ENCODE results near the gene ENOX2. TPM values are rescaled to one million over a fixed set of nuclear protein-coding genes. Genes with fewer than 3 reads are reported as not detected.

ENOX2 gene
- total RNA-seq, 1 donor from 2014 or later: 15.4 TPM

DNA sequence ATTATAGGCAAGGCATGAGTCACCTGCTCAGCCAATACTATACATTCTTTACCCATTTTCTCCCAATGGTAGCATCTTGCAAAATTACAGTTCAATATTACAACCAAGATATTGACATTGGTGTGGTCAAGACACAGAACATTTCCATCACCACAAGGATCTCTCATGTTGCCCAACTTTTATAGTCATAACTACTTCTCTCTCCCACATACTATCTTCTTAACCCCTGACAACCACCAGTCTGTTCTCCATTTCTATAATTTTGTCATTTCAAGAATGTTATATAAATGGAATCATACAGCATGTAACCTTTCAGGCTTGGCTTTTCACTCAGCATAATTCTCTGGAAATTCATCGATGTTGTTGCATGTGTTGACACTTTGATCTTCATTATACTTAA lies 144.9 kb downstream of the ENOX2 start:
- no peaks in the 10 kb centered on the region for H3K9me3 Mint-ChIP-seq (ENCODE audit: unreplicated experiment)

GRCh38 chrX:130756233-130756632 lies 146.8 kb downstream of the ENOX2 start:
- Mint-ChIP-seq H3K36me3 (ENCODE audit: unreplicated experiment) (no peaks in the 10 kb centered on the region), H3K4me1 (ENCODE audit: low read depth, unreplicated experiment) (no peaks in the 10 kb centered on the region), H3K9me3 (ENCODE audit: unreplicated experiment) (no peaks in the 10 kb centered on the region), H3K27me3 (ENCODE audit: unreplicated experiment) (no peaks in the 10 kb centered on the region), H3K27ac (ENCODE audit: unreplicated experiment) (no peak overlapping the region), H3K4me3 (ENCODE audit: unreplicated experiment) (no peak overlapping the region)
- no peak for DNase-seq
- TF ChIP-seq, protein P1, sequence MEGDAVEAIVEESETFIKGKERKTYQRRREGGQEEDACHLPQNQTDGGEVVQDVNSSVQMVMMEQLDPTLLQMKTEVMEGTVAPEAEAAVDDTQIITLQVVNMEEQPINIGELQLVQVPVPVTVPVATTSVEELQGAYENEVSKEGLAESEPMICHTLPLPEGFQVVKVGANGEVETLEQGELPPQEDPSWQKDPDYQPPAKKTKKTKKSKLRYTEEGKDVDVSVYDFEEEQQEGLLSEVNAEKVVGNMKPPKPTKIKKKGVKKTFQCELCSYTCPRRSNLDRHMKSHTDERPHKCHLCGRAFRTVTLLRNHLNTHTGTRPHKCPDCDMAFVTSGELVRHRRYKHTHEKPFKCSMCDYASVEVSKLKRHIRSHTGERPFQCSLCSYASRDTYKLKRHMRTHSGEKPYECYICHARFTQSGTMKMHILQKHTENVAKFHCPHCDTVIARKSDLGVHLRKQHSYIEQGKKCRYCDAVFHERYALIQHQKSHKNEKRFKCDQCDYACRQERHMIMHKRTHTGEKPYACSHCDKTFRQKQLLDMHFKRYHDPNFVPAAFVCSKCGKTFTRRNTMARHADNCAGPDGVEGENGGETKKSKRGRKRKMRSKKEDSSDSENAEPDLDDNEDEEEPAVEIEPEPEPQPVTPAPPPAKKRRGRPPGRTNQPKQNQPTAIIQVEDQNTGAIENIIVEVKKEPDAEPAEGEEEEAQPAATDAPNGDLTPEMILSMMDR (IDR thresholded peaks at IDR 0.05; ENCODE audit: partially characterized antibody, unreplicated experiment): no peak

More for the DNA sequence above, 144.9 kb downstream of the ENOX2 start:
- no peak overlapping the region for H3K4me3 Mint-ChIP-seq (ENCODE audit: unreplicated experiment)
- TF ChIP-seq, protein P1 (IDR thresholded peaks at IDR 0.05; ENCODE audit: partially characterized antibody, unreplicated experiment): no peak
- no peaks in the 10 kb centered on the region for H3K36me3 Mint-ChIP-seq (ENCODE audit: unreplicated experiment)
- H3K4me1 Mint-ChIP-seq (ENCODE audit: low read depth, unreplicated experiment): no peaks in the 10 kb centered on the region
- no peaks in the 10 kb centered on the region for H3K27me3 Mint-ChIP-seq (ENCODE audit: unreplicated experiment)
- H3K27ac Mint-ChIP-seq (ENCODE audit: unreplicated experiment): no peak overlapping the region
- DNase-seq: no peak

- no peaks in the 10 kb centered on the region for H3K27me3 Mint-ChIP-seq (ENCODE audit: unreplicated experiment)
- no peaks in the 10 kb centered on the region for H3K4me1 Mint-ChIP-seq (ENCODE audit: low read depth, unreplicated experiment)
- no peak for DNase-seq
- H3K36me3 Mint-ChIP-seq (ENCODE audit: unreplicated experiment): no peaks in the 10 kb centered on the region
- no peak overlapping the region for H3K4me3 Mint-ChIP-seq (ENCODE audit: unreplicated experiment)
- no peak overlapping the region for H3K27ac Mint-ChIP-seq (ENCODE audit: unreplicated experiment)
- TF ChIP-seq, protein P1 (IDR thresholded peaks at IDR 0.05; ENCODE audit: partially characterized antibody, unreplicated experiment): no peak
- H3K9me3 Mint-ChIP-seq (ENCODE audit: unreplicated experiment): no peaks in the 10 kb centered on the region
Measured at GRCh38 chrX:130754353-130754752, 148.7 kb downstream of the ENOX2 start.

DNA sequence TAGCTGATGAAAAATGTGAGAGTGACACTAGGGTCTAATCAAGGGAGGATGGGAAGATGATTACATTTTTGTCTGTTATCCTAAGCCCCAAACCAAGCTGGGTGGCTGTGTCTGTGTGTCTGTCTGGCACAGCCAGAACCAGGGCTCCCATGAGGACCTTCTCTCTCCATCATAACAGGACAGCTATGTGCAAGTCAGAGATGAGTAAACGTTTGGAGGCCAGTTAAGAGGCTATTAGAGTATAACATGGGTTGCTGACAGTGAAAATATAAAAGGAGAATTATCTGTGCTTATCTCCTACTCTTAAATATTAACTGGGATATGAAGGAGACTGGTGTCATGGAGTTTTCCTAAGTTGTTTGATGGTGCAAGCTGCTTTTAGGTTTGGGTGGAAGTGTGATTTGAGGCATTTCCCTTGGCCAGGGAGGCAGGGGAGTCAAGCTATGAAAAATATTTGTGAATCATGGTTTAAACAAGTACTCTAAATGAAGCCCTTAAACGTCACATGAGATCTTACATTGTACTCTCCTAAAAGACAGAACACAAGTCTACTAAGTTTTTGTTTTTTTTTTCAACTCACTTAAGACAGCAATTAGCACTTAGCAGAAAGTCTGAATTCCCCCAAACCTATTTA lies 156.2 kb downstream of the ENOX2 start:
- no peak overlapping the region for H3K4me3 Mint-ChIP-seq (ENCODE audit: unreplicated experiment)
- peaks cover 3% of the 10 kb centered on the region for H3K4me1 Mint-ChIP-seq (ENCODE audit: low read depth, unreplicated experiment)
- H3K9me3 Mint-ChIP-seq (ENCODE audit: unreplicated experiment): no peaks in the 10 kb centered on the region
- TF ChIP-seq, protein P1 (IDR thresholded peaks at IDR 0.05; ENCODE audit: partially characterized antibody, unreplicated experiment): no peak
- H3K27ac Mint-ChIP-seq (ENCODE audit: unreplicated experiment): no peak overlapping the region
- DNase-seq: no peak
- H3K36me3 Mint-ChIP-seq (ENCODE audit: unreplicated experiment): no peaks in the 10 kb centered on the region
- no peaks in the 10 kb centered on the region for H3K27me3 Mint-ChIP-seq (ENCODE audit: unreplicated experiment)

GRCh38 chrX:130746077-130746476 lies 156.9 kb downstream of the ENOX2 start:
- DNase-seq: no peak
- Mint-ChIP-seq H3K36me3 (ENCODE audit: unreplicated experiment) (no peaks in the 10 kb centered on the region), H3K4me1 (ENCODE audit: low read depth, unreplicated experiment) (peaks cover 10% of the 10 kb centered on the region), H3K27me3 (ENCODE audit: unreplicated experiment) (peaks cover 2% of the 10 kb centered on the region), H3K27ac (ENCODE audit: unreplicated experiment) (no peak overlapping the region), H3K4me3 (ENCODE audit: unreplicated experiment) (no peak overlapping the region), H3K9me3 (ENCODE audit: unreplicated experiment) (peaks cover 1% of the 10 kb centered on the region)
- TF ChIP-seq, protein P1 (IDR thresholded peaks at IDR 0.05; ENCODE audit: partially characterized antibody, unreplicated experiment): no peak

All from glutamatergic neuron (in vitro differentiated cells).